RWPE2 (cell line): Measurements from ENCODE around the gene BRME1.
"Not testable (repeated sequence)": the region's sequence is repeated elsewhere in the genome, so short reads cannot be mapped to it uniquely, and the experiment has no call there.

Experiments used
- ATAC-seq: fragments of 200-7000 bp; cut with Tn5 transposase; 3 replicates; pipeline ENCODE4 v1.9.1; 2021; ENCODE audit warnings: low read depth
- DNase-seq: peaks from one replicate; pipeline ENCODE4 v3.0.0-alpha.2; 2020; ENCODE audit warnings: low spot score
- H3K27ac ChIP-seq: fragments of 450-650 bp; 2 replicates; pipeline ENCODE4 v1.5.1; 2017; ENCODE audit warnings: mild to moderate bottlenecking; ENCODE audit not compliant: poor library complexity, severe bottlenecking
- H3K27me3 ChIP-seq: fragments of 250-450 bp; sonication (Bioruptor Pico); 2 replicates; pipeline ENCODE4 v1.5.1; 2021; ENCODE audit warnings: mild to moderate bottlenecking, moderate library complexity; ENCODE audit not compliant: insufficient read depth, poor library complexity, severe bottlenecking
- H3K36me3 ChIP-seq: fragments of 250-450 bp; sonication (Bioruptor Pico); 2 replicates; pipeline ENCODE4 v1.5.1; 2020; ENCODE audit warnings: low read depth, mild to moderate bottlenecking, moderate library complexity
- H3K4me1 ChIP-seq: fragments of 250-450 bp; sonication (Bioruptor Pico); 2 replicates; pipeline ENCODE4 v1.5.1; 2021; ENCODE audit warnings: mild to moderate bottlenecking, moderate library complexity; ENCODE audit not compliant: insufficient read depth, poor library complexity, severe bottlenecking
- H3K4me3 ChIP-seq: fragments of 250-450 bp; sonication (Bioruptor Pico); 2 replicates; pipeline ENCODE4 v1.5.1; 2021; ENCODE audit warnings: mild to moderate bottlenecking, moderate library complexity; ENCODE audit not compliant: severe bottlenecking
- H3K9me3 ChIP-seq: fragments of 250-450 bp; sonication (Bioruptor Pico); 2 replicates; pipeline ENCODE4 v1.5.1; 2021; ENCODE audit warnings: mild to moderate bottlenecking, moderate library complexity; ENCODE audit not compliant: severe bottlenecking
- CTCF ChIP-seq: fragments of 450-650 bp; IDR thresholded peaks from one replicate; pipeline ENCODE4 v1.5.1; 2017; ENCODE audit warnings: mild to moderate bottlenecking, moderate library complexity; ENCODE audit not compliant: poor library complexity, severe bottlenecking

Gene BRME1

GRCh38 chr19:13926715-13927114, 20.8 kb upstream of the BRME1 start:
- H3K9me3 ChIP-seq: no peaks in the 10 kb centered on the region
- H3K4me3 ChIP-seq: no peak overlapping the region
- ATAC-seq: no peak
- no peaks in the 10 kb centered on the region for H3K4me1 ChIP-seq
- H3K36me3 ChIP-seq: peaks cover 33% of the 10 kb centered on the region
- no peaks in the 10 kb centered on the region for H3K27me3 ChIP-seq
- TF ChIP-seq CTCF: no peak
- DNase-seq: no peak
- no peak overlapping the region for H3K27ac ChIP-seq

GRCh38 chr19:13926010-13926409, 20.1 kb upstream of the BRME1 start:
- no peak for TF ChIP-seq CTCF
- H3K36me3 ChIP-seq: peaks cover 40% of the 10 kb centered on the region
- no peaks in the 10 kb centered on the region for H3K4me1 ChIP-seq
- H3K4me3 ChIP-seq: no peak overlapping the region
- no peaks in the 10 kb centered on the region for H3K27me3 ChIP-seq
- DNase-seq (no peak), ATAC-seq (no peak)
- no peak overlapping the region for H3K27ac ChIP-seq
- no peaks in the 10 kb centered on the region for H3K9me3 ChIP-seq

GRCh38 chr19:13923194-13923987, 17.5 kb upstream of the BRME1 start:
- ATAC-seq: no peak
- Histone ChIP-seq H3K4me1 (no peaks in the 10 kb centered on the region), H3K9me3 (no peaks in the 10 kb centered on the region), H3K27me3 (no peaks in the 10 kb centered on the region), H3K27ac (no peak overlapping the region), H3K36me3 (peaks cover 61% of the 10 kb centered on the region), H3K4me3 (no peak overlapping the region)
- no peak for DNase-seq
- TF ChIP-seq CTCF: no peak

- not testable (repeated sequence) for H3K27me3 ChIP-seq, H3K4me1 ChIP-seq, H3K4me3 ChIP-seq, ATAC-seq, H3K27ac ChIP-seq, H3K9me3 ChIP-seq, DNase-seq
- peaks cover 63% of the 10 kb centered on the region for H3K36me3 ChIP-seq
Observed at GRCh38 chr19:13922118-13922517, 16.2 kb upstream of the BRME1 start.

- H3K4me1 ChIP-seq: no peaks in the 10 kb centered on the region
- peaks cover 64% of the 10 kb centered on the region for H3K36me3 ChIP-seq
- no peaks in the 10 kb centered on the region for H3K27me3 ChIP-seq
- TF ChIP-seq CTCF: no peak
- H3K9me3 ChIP-seq: no peaks in the 10 kb centered on the region
- no peak for DNase-seq
- H3K27ac ChIP-seq: no peak overlapping the region
- no peak overlapping the region for H3K4me3 ChIP-seq
- peak; percentile 79 for ATAC-seq
Observed at GRCh38 chr19:13920940-13921747, 15.2 kb upstream of the BRME1 start.
